Measurements from ENCODE around the gene GABARAP.

Gene GABARAP

GRCh38 chr17:7241783-7242716 lies at the start of gene GABARAP:
TSS of gene GABARAP (minus strand) at chr17:7242449. CDS start at chr17:7242330, 119 bp downstream.
- DNase-seq: peak; percentile 90 to 93

GRCh38 chr17:7290685-7291084 lies 48.4 kb upstream of the GABARAP start:
- no peak for DNase-seq

- no peak for DNase-seq
These were observed 47.9 kb upstream of the GABARAP start for GRCh38 chr17:7290166-7290565.

GRCh38 chr17:7289256-7290032 lies 47.2 kb upstream of the GABARAP start:
- DNase-seq: no peak

GRCh38 chr17:7285679-7286078 lies 43.4 kb upstream of the GABARAP start:
- DNase-seq: no peak

- no peak for DNase-seq
These were observed 42.7 kb upstream of the GABARAP start for GRCh38 chr17:7284911-7285310.

- no peak for DNase-seq
These were observed 41.4 kb upstream of the GABARAP start for GRCh38 chr17:7283471-7284216.

- no peak for DNase-seq
These were observed 40.6 kb upstream of the GABARAP start for GRCh38 chr17:7282752-7283321.

- no peak for DNase-seq
These were observed 39.9 kb upstream of the GABARAP start for GRCh38 chr17:7281953-7282751.

- peak; percentile 82 to 87 for DNase-seq
These were observed 39.1 kb upstream of the GABARAP start, which contains the start of gene SLC2A4 for GRCh38 chr17:7281074-7281952. TSS of gene SLC2A4 (plus strand) at chr17:7281718. CDS start at chr17:7281935, 217 bp downstream.

- DNase-seq: peak; percentile 82
These were observed 38.3 kb upstream of the GABARAP start for GRCh38 chr17:7280519-7281073.

- DNase-seq: no peak
These were observed 37.2 kb upstream of the GABARAP start for GRCh38 chr17:7279448-7279847.

GRCh38 chr17:7266784-7267183 lies 24.5 kb upstream of the GABARAP start:
- DNase-seq: no peak

- no peak for DNase-seq
These were observed 21.5 kb upstream of the GABARAP start for GRCh38 chr17:7263801-7264078.

- DNase-seq: no peak
These were observed 20.9 kb upstream of the GABARAP start for GRCh38 chr17:7262935-7263800.

GRCh38 chr17:7262192-7262934 lies 20.1 kb upstream of the GABARAP start, which contains the start of gene CLDN7:
TSS of gene CLDN7 (minus strand) at chr17:7262478. CDS start at chr17:7262043, 435 bp downstream.
- no peak for DNase-seq

GRCh38 chr17:7261379-7262191 lies 19.3 kb upstream of the GABARAP start:
- peak in 1 of 2 experiments; percentile 29 for DNase-seq
